HepG2 (cell line): ENCODE results near the gene OVCA2.

ENCODE experiments used
- ARNT ChIP-seq: fragments of 450-650 bp; IDR thresholded peaks from 2 replicates; pipeline ENCODE4 v1.6.1; 2017
- BRCA1 ChIP-seq: sonication (generic); formaldehyde crosslinking; IDR thresholded peaks from 2 replicates; pipeline ENCODE4 v1.4.0; 2020; ENCODE audit warnings: missing genetic modification reagents
- GTF2F1 ChIP-seq: fragments of 150-350 bp; IDR thresholded peaks from 2 replicates; pipeline ENCODE4 v1.6.1; 2014; ENCODE audit warnings: low read length
- HOXA7 ChIP-seq: sonication (generic); formaldehyde crosslinking; IDR thresholded peaks from 2 replicates; pipeline ENCODE4 v1.8.1; 2022; ENCODE audit warnings: mild to moderate bottlenecking, missing genetic modification reagents, moderate library complexity
- ISX ChIP-seq: sonication (generic); formaldehyde crosslinking; conservative IDR thresholded peaks from 2 replicates; pipeline ENCODE4 v1.5.0; 2020; ENCODE audit warnings: missing genetic modification reagents
- MZF1 ChIP-seq: sonication (generic); formaldehyde crosslinking; IDR thresholded peaks from 2 replicates; pipeline ENCODE4 v1.8.1; 2023; ENCODE audit warnings: mild to moderate bottlenecking, missing genetic modification reagents, borderline replicate concordance
- POLR2AphosphoS5 ChIP-seq: IDR thresholded peaks from 2 replicates; pipeline ENCODE4 v1.6.1; 2012; ENCODE audit warnings: low read depth, low read length
- RAD21 ChIP-seq: fragments of 450-650 bp; formaldehyde crosslinking; IDR thresholded peaks from 2 replicates; pipeline ENCODE4 v1.5.0; 2020; ENCODE audit warnings: mild to moderate bottlenecking
- ZFY ChIP-seq: sonication (generic); formaldehyde crosslinking; IDR thresholded peaks from 2 replicates; pipeline ENCODE4 v1.4.0; 2020; ENCODE audit warnings: missing genetic modification reagents
- ZNF205 ChIP-seq: IDR thresholded peaks from 2 replicates; pipeline ENCODE4 v1.6.1; 2018; ENCODE audit warnings: missing biosample characterization, missing genetic modification reagents
- TF ChIP-seq, protein P1 (sequence below): sonication (generic); formaldehyde crosslinking; IDR thresholded peaks from 2 replicates; pipeline ENCODE4 v1.5.0; 2020; ENCODE audit warnings: mild to moderate bottlenecking, missing genetic modification reagents, moderate library complexity
- TF ChIP-seq, protein P2 (sequence below): sonication (generic); formaldehyde crosslinking; IDR thresholded peaks from 2 replicates; pipeline ENCODE4 v1.5.0; 2020; ENCODE audit warnings: mild to moderate bottlenecking, missing genetic modification reagents
- TF ChIP-seq, protein P3 (sequence below): sonication (generic); formaldehyde crosslinking; IDR thresholded peaks from 2 replicates; pipeline ENCODE4 v1.5.0; 2020; ENCODE audit warnings: missing genetic modification reagents

DNA sequence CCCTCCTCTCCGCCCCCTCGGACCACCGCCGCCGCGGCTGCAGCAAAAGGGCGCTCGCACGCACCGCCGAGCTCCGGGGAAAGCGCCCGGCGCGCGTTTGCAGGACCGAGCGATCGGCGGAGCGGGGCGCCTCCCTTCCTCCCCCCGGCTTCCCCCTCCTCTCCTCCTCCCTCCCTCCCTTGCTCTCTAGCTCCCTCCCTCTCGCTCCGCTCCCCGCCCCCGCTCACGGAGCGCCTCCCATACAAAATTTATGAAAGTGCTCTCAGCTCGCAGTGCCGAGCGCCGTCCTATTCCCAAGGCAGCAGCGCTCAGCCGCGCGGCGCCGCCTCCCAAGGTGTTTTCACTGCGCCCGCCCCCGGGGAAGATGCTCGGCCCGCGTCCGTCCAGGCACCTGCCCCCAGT is 16.6 kb upstream of the OVCA2 start, which contains the start of gene RTN4RL1:
- TF ChIP-seq, protein P1, sequence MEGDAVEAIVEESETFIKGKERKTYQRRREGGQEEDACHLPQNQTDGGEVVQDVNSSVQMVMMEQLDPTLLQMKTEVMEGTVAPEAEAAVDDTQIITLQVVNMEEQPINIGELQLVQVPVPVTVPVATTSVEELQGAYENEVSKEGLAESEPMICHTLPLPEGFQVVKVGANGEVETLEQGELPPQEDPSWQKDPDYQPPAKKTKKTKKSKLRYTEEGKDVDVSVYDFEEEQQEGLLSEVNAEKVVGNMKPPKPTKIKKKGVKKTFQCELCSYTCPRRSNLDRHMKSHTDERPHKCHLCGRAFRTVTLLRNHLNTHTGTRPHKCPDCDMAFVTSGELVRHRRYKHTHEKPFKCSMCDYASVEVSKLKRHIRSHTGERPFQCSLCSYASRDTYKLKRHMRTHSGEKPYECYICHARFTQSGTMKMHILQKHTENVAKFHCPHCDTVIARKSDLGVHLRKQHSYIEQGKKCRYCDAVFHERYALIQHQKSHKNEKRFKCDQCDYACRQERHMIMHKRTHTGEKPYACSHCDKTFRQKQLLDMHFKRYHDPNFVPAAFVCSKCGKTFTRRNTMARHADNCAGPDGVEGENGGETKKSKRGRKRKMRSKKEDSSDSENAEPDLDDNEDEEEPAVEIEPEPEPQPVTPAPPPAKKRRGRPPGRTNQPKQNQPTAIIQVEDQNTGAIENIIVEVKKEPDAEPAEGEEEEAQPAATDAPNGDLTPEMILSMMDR (CRISPR knock-in tag): no peak
- no peak for TF ChIP-seq RAD21 (CRISPR knock-in tag)
- TF ChIP-seq ARNT: no peak
- TF ChIP-seq, protein P2, sequence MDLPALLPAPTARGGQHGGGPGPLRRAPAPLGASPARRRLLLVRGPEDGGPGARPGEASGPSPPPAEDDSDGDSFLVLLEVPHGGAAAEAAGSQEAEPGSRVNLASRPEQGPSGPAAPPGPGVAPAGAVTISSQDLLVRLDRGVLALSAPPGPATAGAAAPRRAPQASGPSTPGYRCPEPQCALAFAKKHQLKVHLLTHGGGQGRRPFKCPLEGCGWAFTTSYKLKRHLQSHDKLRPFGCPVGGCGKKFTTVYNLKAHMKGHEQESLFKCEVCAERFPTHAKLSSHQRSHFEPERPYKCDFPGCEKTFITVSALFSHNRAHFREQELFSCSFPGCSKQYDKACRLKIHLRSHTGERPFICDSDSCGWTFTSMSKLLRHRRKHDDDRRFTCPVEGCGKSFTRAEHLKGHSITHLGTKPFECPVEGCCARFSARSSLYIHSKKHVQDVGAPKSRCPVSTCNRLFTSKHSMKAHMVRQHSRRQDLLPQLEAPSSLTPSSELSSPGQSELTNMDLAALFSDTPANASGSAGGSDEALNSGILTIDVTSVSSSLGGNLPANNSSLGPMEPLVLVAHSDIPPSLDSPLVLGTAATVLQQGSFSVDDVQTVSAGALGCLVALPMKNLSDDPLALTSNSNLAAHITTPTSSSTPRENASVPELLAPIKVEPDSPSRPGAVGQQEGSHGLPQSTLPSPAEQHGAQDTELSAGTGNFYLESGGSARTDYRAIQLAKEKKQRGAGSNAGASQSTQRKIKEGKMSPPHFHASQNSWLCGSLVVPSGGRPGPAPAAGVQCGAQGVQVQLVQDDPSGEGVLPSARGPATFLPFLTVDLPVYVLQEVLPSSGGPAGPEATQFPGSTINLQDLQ (CRISPR knock-in tag): no peak
- no peak for TF ChIP-seq ZFY (CRISPR knock-in tag)
- no peak for TF ChIP-seq GTF2F1
- no peak for TF ChIP-seq HOXA7 (CRISPR knock-in tag)
- TF ChIP-seq, protein P3, sequence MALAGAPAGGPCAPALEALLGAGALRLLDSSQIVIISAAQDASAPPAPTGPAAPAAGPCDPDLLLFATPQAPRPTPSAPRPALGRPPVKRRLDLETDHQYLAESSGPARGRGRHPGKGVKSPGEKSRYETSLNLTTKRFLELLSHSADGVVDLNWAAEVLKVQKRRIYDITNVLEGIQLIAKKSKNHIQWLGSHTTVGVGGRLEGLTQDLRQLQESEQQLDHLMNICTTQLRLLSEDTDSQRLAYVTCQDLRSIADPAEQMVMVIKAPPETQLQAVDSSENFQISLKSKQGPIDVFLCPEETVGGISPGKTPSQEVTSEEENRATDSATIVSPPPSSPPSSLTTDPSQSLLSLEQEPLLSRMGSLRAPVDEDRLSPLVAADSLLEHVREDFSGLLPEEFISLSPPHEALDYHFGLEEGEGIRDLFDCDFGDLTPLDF (CRISPR knock-in tag): no peak
- no peak for TF ChIP-seq POLR2AphosphoS5
- TF ChIP-seq MZF1: no peak
- TF ChIP-seq ISX (CRISPR knock-in tag): no peak
- TF ChIP-seq ZNF205: no peak
- TF ChIP-seq BRCA1 (CRISPR knock-in tag): no peak
